Tibial nerve (tissue), 4 donors: ENCODE measurements around the gene DMD. TPM values are rescaled to one million over a fixed set of nuclear protein-coding genes. Genes with fewer than 3 reads are reported as not detected.
A peak's percentile ranks its signal among the peaks of the same experiment; 100 is the strongest.

Source experiments
- DNase-seq, 2 donors: peaks; one replicate each; pipeline ENCODE4 v3.0.0-alpha.2; 2019; ENCODE audit warnings: low spot score in 2 of 2
- H3K27ac ChIP-seq, 4 donors: fragments of 200-600 bp; sonication (generic) in 3 of 4; one replicate each; pipeline ENCODE4 v1.5.1; 2017 to 2019; ENCODE audit warnings: mild to moderate bottlenecking in 1 of 4
- H3K27me3 ChIP-seq, 2 donors: fragments of 200-600 bp; sonication (generic) in 1 of 2; one replicate each; pipeline versions ENCODE4 v1.5.1 to v1.6.0; 2017 to 2019
- H3K36me3 ChIP-seq, 3 donors: fragments of 200-600 bp; sonication (generic); one replicate each; pipeline ENCODE4 v1.5.1; 2018 to 2019
- H3K4me1 ChIP-seq, 4 donors: fragments of 200-600 bp; sonication (generic) in 3 of 4; one replicate each; pipeline ENCODE4 v1.5.1; 2017 to 2019
- H3K4me3 ChIP-seq, 4 donors: fragments of 200-600 bp; sonication (generic) in 3 of 4; one replicate each; pipeline ENCODE4 v1.5.1; 2017 to 2019; ENCODE audit warnings: mild to moderate bottlenecking in 1 of 4, moderate library complexity in 1 of 4
- H3K9me3 ChIP-seq, 4 donors: fragments of 200-600 bp; sonication (generic) in 3 of 4; one replicate each; pipeline ENCODE4 v1.5.1; 2017 to 2019
- EP300 ChIP-seq, 2 donors: sonication (generic); formaldehyde crosslinking; IDR thresholded peaks; one replicate each; pipeline ENCODE4 v1.6.1; 2017; ENCODE audit warnings: antibody characterized with exemption in 2 of 2, mild to moderate bottlenecking in 1 of 2
- POLR2A ChIP-seq, 2 donors: fragments of 450-650 bp; IDR thresholded peaks; one replicate each; pipeline ENCODE4 v1.6.1; 2017; ENCODE audit warnings: antibody characterized with exemption in 2 of 2, mild to moderate bottlenecking in 2 of 2, moderate library complexity in 2 of 2
- WGBS, 2 donors: methylation state at CpG; one replicate each; pipeline ENCODE4 v1.1.5; 2018; 5-methylcytosine and 5-hydroxymethylcytosine counted together
- total RNA-seq, 4 donors: library from RNA; depleted of rRNA; stranded (reverse); fragments of >200 nt; gene quantifications; one replicate each; pipeline ENCODE4 v1.1.0, GENCODE V29; 2016
- TF ChIP-seq, protein P1 (sequence below), 5 experiments: fragments of 200-600 bp in 3 of 5; fragments of 450-650 bp in 2 of 5; sonication (generic) in 3 of 5; IDR thresholded peaks; one replicate each; pipeline ENCODE4 v1.5.1; 2016 to 2019; ENCODE audit warnings: antibody characterized with exemption in 5 of 5, mild to moderate bottlenecking in 3 of 5, moderate library complexity in 2 of 5

Gene DMD
- total RNA-seq, 4 donors from 2014 or later, result 156 to 345 (median 245) TPM

DNA sequence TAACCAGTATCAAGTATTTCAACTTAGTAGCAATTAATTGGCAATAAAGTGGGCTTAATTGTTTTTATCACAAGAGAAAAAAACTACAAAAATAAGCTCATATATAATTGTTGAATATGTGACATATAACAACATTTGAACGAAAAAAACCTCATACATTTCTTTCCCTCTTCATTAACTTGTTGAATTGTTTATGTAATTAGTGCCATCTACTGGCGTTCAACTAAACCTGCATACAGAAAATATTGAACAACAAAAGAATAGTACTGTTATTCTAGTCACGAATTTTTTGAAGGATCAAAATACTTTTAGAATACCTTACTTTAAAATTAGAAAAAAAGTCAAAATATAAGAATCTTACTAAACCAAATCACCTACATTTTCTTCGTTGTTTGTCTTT, 1553.0 kb downstream of the DMD start:
- no peak for DNase-seq
- 3 to 5% methylated on average over 4 of the region's 4 CpGs for WGBS, 2 donors

GRCh38 chrX:31656013-31656412, 1555.3 kb downstream of the DMD start:
- TF ChIP-seq POLR2A (IDR thresholded peaks at IDR 0.05) (no peak), EP300 (IDR thresholded peaks at IDR 0.05) (no peak)
- TF ChIP-seq, protein P1, sequence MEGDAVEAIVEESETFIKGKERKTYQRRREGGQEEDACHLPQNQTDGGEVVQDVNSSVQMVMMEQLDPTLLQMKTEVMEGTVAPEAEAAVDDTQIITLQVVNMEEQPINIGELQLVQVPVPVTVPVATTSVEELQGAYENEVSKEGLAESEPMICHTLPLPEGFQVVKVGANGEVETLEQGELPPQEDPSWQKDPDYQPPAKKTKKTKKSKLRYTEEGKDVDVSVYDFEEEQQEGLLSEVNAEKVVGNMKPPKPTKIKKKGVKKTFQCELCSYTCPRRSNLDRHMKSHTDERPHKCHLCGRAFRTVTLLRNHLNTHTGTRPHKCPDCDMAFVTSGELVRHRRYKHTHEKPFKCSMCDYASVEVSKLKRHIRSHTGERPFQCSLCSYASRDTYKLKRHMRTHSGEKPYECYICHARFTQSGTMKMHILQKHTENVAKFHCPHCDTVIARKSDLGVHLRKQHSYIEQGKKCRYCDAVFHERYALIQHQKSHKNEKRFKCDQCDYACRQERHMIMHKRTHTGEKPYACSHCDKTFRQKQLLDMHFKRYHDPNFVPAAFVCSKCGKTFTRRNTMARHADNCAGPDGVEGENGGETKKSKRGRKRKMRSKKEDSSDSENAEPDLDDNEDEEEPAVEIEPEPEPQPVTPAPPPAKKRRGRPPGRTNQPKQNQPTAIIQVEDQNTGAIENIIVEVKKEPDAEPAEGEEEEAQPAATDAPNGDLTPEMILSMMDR (IDR thresholded peaks at IDR 0.05), result no peak
- Histone ChIP-seq H3K27me3 (peaks cover 0 to 1% of the 10 kb centered on the region in 2 donors), H3K4me1 (no peaks in the 10 kb centered on the region), H3K4me3 (no peak overlapping the region), H3K9me3 (no peaks in the 10 kb centered on the region), H3K36me3 (no peaks in the 10 kb centered on the region), H3K27ac (no peak overlapping the region)
- no peak for DNase-seq

More for the DNA sequence above, 1553.0 kb downstream of the DMD start:
- Histone ChIP-seq H3K4me1 (no peaks in the 10 kb centered on the region), H3K36me3 (no peaks in the 10 kb centered on the region), H3K27me3 (peaks cover 0 to 5% of the 10 kb centered on the region in 2 donors), H3K9me3 (no peaks in the 10 kb centered on the region), H3K27ac (no peak overlapping the region), H3K4me3 (no peak overlapping the region)
- TF ChIP-seq POLR2A (IDR thresholded peaks at IDR 0.05), result no peak
- TF ChIP-seq, protein P1 (IDR thresholded peaks at IDR 0.05), result peak in 4 of 5 experiments; percentile 24 to 67 (median 58)

- no peaks in the 10 kb centered on the region for H3K9me3 ChIP-seq
- no peak overlapping the region for H3K4me3 ChIP-seq
- H3K27me3 ChIP-seq, result no peaks in the 10 kb centered on the region
- TF ChIP-seq POLR2A (IDR thresholded peaks at IDR 0.05), result no peak
- TF ChIP-seq, protein P1 (IDR thresholded peaks at IDR 0.05), result no peak
- no peak for TF ChIP-seq EP300 (IDR thresholded peaks at IDR 0.05)
- no peaks in the 10 kb centered on the region for H3K4me1 ChIP-seq
- no peak overlapping the region for H3K27ac ChIP-seq
- no peak for DNase-seq
- H3K36me3 ChIP-seq, result no peaks in the 10 kb centered on the region
Observed at GRCh38 chrX:31653422-31653821, 1557.9 kb downstream of the DMD start.

- Histone ChIP-seq H3K36me3 (no peaks in the 10 kb centered on the region), H3K4me3 (no peak overlapping the region), H3K9me3 (no peaks in the 10 kb centered on the region), H3K27ac (no peak overlapping the region), H3K27me3 (no peaks in the 10 kb centered on the region), H3K4me1 (no peaks in the 10 kb centered on the region)
- TF ChIP-seq POLR2A (IDR thresholded peaks at IDR 0.05) (no peak), EP300 (IDR thresholded peaks at IDR 0.05) (no peak)
- TF ChIP-seq, protein P1 (IDR thresholded peaks at IDR 0.05), result no peak
- 60 to 94% methylated on average over 1 of the region's 1 CpG for WGBS, 2 donors
- no peak for DNase-seq
Observed at GRCh38 chrX:31652650-31653049, 1558.7 kb downstream of the DMD start.

- TF ChIP-seq EP300 (IDR thresholded peaks at IDR 0.05) (no peak), POLR2A (IDR thresholded peaks at IDR 0.05) (no peak)
- TF ChIP-seq, protein P1 (IDR thresholded peaks at IDR 0.05), result no peak
- Histone ChIP-seq H3K27ac (no peak overlapping the region), H3K4me3 (no peak overlapping the region), H3K27me3 (no peaks in the 10 kb centered on the region), H3K9me3 (no peaks in the 10 kb centered on the region), H3K36me3 (no peaks in the 10 kb centered on the region), H3K4me1 (no peaks in the 10 kb centered on the region)
- 89 to 91% methylated on average over 3 of the region's 3 CpGs for WGBS, 2 donors
- DNase-seq, result no peak
Observed at GRCh38 chrX:31649201-31649600, 1562.1 kb downstream of the DMD start.
